Dendritic cell treated with granulocyte-macrophage colony-stimulating factor and Interleukin-4, amounts not matched to agents 40 ng/mL and 50 ng/mL, for 4 days (primary cell): Measurements from ENCODE around the gene PDE1C.

Experiments
- H3K27ac Mint-ChIP-seq: one replicate; pipeline ENCODE4 v1.8.0; 2022; ENCODE audit warnings: mild to moderate bottlenecking, mixed read lengths
- H3K27me3 Mint-ChIP-seq: one replicate; pipeline ENCODE4 v1.8.0; 2022; ENCODE audit warnings: mild to moderate bottlenecking, mixed read lengths
- H3K36me3 Mint-ChIP-seq: one replicate; pipeline ENCODE4 v1.8.0; 2022; ENCODE audit warnings: low read depth, mixed read lengths
- H3K4me1 Mint-ChIP-seq: one replicate; pipeline ENCODE4 v1.8.0; 2022; ENCODE audit warnings: low read depth, mixed read lengths
- H3K4me3 Mint-ChIP-seq: one replicate; pipeline ENCODE4 v1.8.0; 2022; ENCODE audit warnings: mild to moderate bottlenecking, moderate library complexity, mixed read lengths
- H3K9me3 Mint-ChIP-seq: one replicate; pipeline ENCODE4 v1.8.0; 2022; ENCODE audit warnings: mixed read lengths
- intact Hi-C: fragments of 100-400 bp; cut with micrococcal nuclease; formaldehyde crosslinking; loops from one replicate; pipeline ENCODE4 v1.15.0; 2022

PDE1C gene

GRCh38 chr7:31953432-31953831, 116.8 kb downstream of the PDE1C start:
- no peaks in the 10 kb centered on the region for H3K27me3 Mint-ChIP-seq
- no peaks in the 10 kb centered on the region for H3K4me1 Mint-ChIP-seq
- no peaks in the 10 kb centered on the region for H3K36me3 Mint-ChIP-seq
- H3K4me3 Mint-ChIP-seq, result no peak overlapping the region
- no peak overlapping the region for H3K27ac Mint-ChIP-seq
- no peaks in the 10 kb centered on the region for H3K9me3 Mint-ChIP-seq
- intact Hi-C loops, result no loop called here

- Mint-ChIP-seq H3K4me3 (no peak overlapping the region), H3K27me3 (no peaks in the 10 kb centered on the region), H3K27ac (no peak overlapping the region), H3K4me1 (no peaks in the 10 kb centered on the region), H3K36me3 (no peaks in the 10 kb centered on the region), H3K9me3 (peaks cover 18% of the 10 kb centered on the region)
- intact Hi-C loops, result no loop called here
Observed at GRCh38 chr7:31950091-31950755, 120.0 kb downstream of the PDE1C start.

DNA sequence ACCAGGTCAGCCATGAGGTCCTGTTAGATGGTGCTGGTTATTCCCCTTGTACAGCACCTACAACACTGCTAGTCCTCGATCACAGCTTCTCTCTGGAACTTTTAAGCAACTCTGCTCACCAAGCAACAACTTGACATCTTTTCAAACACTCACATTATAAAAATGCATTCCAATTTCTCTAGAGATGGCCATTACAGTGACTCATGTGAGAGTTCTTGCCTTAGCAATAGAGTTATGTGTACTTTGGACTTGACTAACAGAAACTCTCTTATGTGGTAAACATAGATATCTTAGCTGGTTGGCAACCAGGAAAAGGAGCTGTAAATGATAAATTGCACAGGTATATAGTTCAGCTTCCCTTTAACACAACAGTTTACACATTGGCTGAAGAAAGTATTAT, 122.2 kb downstream of the PDE1C start:
- intact Hi-C loops, result no loop called here
- Mint-ChIP-seq H3K27me3 (no peaks in the 10 kb centered on the region), H3K36me3 (no peaks in the 10 kb centered on the region)

GRCh38 chr7:31940167-31940566, 130.0 kb downstream of the PDE1C start:
- Mint-ChIP-seq H3K36me3 (no peaks in the 10 kb centered on the region), H3K27ac (no peak overlapping the region), H3K4me3 (no peak overlapping the region), H3K27me3 (peaks cover 1% of the 10 kb centered on the region), H3K4me1 (no peaks in the 10 kb centered on the region), H3K9me3 (peaks cover 6% of the 10 kb centered on the region)
- intact Hi-C loops, result no loop called here

More for the DNA sequence above, 122.2 kb downstream of the PDE1C start:
- H3K4me1 Mint-ChIP-seq, result no peaks in the 10 kb centered on the region
- peaks cover 24% of the 10 kb centered on the region for H3K9me3 Mint-ChIP-seq
- H3K27ac Mint-ChIP-seq, result no peak overlapping the region
- H3K4me3 Mint-ChIP-seq, result no peak overlapping the region

GRCh38 chr7:31939076-31939475, 131.1 kb downstream of the PDE1C start:
- Mint-ChIP-seq H3K27me3 (peaks cover 1% of the 10 kb centered on the region), H3K9me3 (peaks cover 2% of the 10 kb centered on the region), H3K36me3 (no peaks in the 10 kb centered on the region), H3K27ac (no peak overlapping the region), H3K4me1 (no peaks in the 10 kb centered on the region), H3K4me3 (no peak overlapping the region)
- intact Hi-C loops, result no loop called here

DNA sequence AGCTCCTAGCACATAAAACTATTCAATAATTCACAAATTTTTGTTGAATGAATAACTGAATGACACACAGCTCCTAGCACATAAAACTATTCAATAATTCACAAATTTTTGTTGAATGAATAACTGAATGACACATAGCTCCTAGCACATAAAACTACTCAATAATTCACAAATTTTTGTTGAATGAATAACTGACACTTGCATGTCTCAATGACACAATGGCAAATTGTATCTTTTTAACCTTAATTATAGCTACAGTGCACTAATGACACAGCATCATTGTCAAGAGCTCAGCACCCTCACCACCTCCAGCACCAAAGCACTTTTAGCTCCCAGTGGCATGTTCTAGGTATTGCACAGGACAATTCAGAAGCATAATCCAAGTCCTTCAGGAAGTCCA, 131.6 kb downstream of the PDE1C start:
- no peak overlapping the region for H3K27ac Mint-ChIP-seq
- no peak overlapping the region for H3K4me3 Mint-ChIP-seq
- no peaks in the 10 kb centered on the region for H3K4me1 Mint-ChIP-seq
- H3K27me3 Mint-ChIP-seq, result peaks cover 1% of the 10 kb centered on the region
- no peaks in the 10 kb centered on the region for H3K36me3 Mint-ChIP-seq
- H3K9me3 Mint-ChIP-seq, result no peaks in the 10 kb centered on the region
- intact Hi-C loops, result no loop called here

DNA sequence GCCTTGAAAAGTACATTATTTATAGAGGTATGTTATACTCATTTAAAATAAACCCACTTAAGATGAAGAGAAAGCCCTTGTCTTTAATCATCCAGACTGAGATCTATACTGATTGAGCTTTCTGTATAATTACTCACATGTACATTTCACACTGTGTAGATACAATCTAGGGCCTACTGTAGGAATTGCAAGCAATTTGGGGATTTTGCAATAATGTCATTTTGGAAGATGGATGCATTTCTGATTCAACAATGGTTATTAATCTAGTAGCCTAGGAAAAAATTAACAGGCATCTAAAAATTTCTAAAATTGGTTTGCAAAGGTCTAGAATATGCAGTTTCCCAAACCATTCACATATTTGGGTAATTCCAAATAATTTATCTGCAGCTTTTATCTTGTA, 132.2 kb downstream of the PDE1C start:
- H3K36me3 Mint-ChIP-seq, result no peaks in the 10 kb centered on the region
- peaks cover 1% of the 10 kb centered on the region for H3K27me3 Mint-ChIP-seq
- no peak overlapping the region for H3K4me3 Mint-ChIP-seq
- H3K27ac Mint-ChIP-seq, result no peak overlapping the region
- intact Hi-C loops, result no loop called here
- H3K9me3 Mint-ChIP-seq, result no peaks in the 10 kb centered on the region
- no peaks in the 10 kb centered on the region for H3K4me1 Mint-ChIP-seq

- Mint-ChIP-seq H3K4me3 (no peak overlapping the region), H3K27ac (no peak overlapping the region), H3K27me3 (no peaks in the 10 kb centered on the region), H3K9me3 (no peaks in the 10 kb centered on the region), H3K4me1 (no peaks in the 10 kb centered on the region), H3K36me3 (no peaks in the 10 kb centered on the region)
- intact Hi-C loops, result no loop called here
Observed at GRCh38 chr7:31935124-31936054, 134.8 kb downstream of the PDE1C start.

- H3K36me3 Mint-ChIP-seq, result no peaks in the 10 kb centered on the region
- H3K4me3 Mint-ChIP-seq, result no peak overlapping the region
- no peak overlapping the region for H3K27ac Mint-ChIP-seq
- no peaks in the 10 kb centered on the region for H3K27me3 Mint-ChIP-seq
- H3K9me3 Mint-ChIP-seq, result peaks cover 5% of the 10 kb centered on the region
- no peaks in the 10 kb centered on the region for H3K4me1 Mint-ChIP-seq
- intact Hi-C loops, result no loop called here
Observed at GRCh38 chr7:31934551-31934950, 135.7 kb downstream of the PDE1C start.

- H3K36me3 Mint-ChIP-seq, result no peaks in the 10 kb centered on the region
Observed at GRCh38 chr7:31933481-31933880, 136.7 kb downstream of the PDE1C start.

DNA sequence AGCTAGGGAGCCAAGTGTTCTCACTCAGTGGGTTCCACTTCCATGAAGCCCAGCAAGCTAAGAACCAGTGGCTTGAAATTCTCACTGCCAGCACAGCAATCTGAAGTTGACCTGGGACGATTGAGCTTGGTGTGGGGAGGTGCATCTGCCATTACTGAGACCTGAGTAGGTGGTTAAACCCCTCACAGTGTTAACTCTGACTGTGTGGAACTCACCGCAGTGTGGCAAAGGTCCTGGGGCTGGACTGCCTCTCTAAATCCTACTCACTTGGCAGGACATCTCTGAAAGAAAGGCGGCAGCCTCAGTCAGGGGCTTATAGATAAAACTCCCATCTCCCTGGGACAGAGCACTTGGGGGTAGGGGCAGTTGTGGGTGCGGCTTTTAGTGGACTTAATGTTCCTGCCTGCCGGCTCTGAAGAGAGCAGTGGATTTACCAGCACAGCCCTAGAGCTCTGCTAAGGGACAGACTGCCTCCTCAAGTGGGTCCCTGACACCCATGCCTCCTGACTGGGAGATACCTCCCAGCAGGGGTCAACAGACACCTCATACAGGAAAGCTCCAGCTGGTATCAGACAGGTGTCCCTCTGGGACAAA, 143.1 kb downstream of the PDE1C start:
- Mint-ChIP-seq H3K36me3 (no peaks in the 10 kb centered on the region), H3K4me1 (no peaks in the 10 kb centered on the region), H3K27ac (no peak overlapping the region), H3K27me3 (peaks cover 1% of the 10 kb centered on the region), H3K9me3 (peaks cover 13% of the 10 kb centered on the region), H3K4me3 (no peak overlapping the region)
- intact Hi-C loops, result no loop called here

More at GRCh38 chr7:31933481-31933880, 136.7 kb downstream of the PDE1C start:
- peaks cover 1% of the 10 kb centered on the region for H3K27me3 Mint-ChIP-seq
- intact Hi-C loops, result no loop called here
- peaks cover 13% of the 10 kb centered on the region for H3K9me3 Mint-ChIP-seq
- H3K27ac Mint-ChIP-seq, result no peak overlapping the region
- no peak overlapping the region for H3K4me3 Mint-ChIP-seq
- no peaks in the 10 kb centered on the region for H3K4me1 Mint-ChIP-seq

- no peaks in the 10 kb centered on the region for H3K36me3 Mint-ChIP-seq
- H3K27ac Mint-ChIP-seq, result no peak overlapping the region
- H3K27me3 Mint-ChIP-seq, result peaks cover 1% of the 10 kb centered on the region
- no peak overlapping the region for H3K4me3 Mint-ChIP-seq
- intact Hi-C loops, result no loop called here
- H3K4me1 Mint-ChIP-seq, result no peaks in the 10 kb centered on the region
- peaks cover 13% of the 10 kb centered on the region for H3K9me3 Mint-ChIP-seq
Observed at GRCh38 chr7:31925753-31926454, 144.3 kb downstream of the PDE1C start.

DNA sequence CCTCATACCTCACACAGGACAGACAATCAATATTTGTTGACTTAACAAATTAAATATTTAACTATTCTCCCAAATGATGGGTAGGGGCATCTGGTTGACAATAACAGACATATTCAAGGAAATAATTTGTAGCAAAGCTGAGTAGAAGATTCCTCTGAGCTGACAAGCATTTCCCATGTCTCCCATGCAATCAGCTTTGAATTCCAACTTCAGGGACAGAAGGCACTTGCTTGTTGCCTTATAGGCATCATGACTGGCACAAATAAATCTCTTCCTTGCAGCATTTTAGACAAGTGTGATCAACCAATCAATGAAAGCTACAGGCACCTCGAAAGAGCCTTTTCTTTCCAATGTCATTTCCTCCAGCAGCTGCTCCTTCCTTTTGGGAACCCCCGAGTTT, 146.0 kb downstream of the PDE1C start:
- peaks cover 1% of the 10 kb centered on the region for H3K27me3 Mint-ChIP-seq
- no peak overlapping the region for H3K4me3 Mint-ChIP-seq
- no peaks in the 10 kb centered on the region for H3K36me3 Mint-ChIP-seq
- intact Hi-C loops, result no loop called here
- H3K9me3 Mint-ChIP-seq, result peaks cover 5% of the 10 kb centered on the region
- no peaks in the 10 kb centered on the region for H3K4me1 Mint-ChIP-seq
- no peak overlapping the region for H3K27ac Mint-ChIP-seq

DNA sequence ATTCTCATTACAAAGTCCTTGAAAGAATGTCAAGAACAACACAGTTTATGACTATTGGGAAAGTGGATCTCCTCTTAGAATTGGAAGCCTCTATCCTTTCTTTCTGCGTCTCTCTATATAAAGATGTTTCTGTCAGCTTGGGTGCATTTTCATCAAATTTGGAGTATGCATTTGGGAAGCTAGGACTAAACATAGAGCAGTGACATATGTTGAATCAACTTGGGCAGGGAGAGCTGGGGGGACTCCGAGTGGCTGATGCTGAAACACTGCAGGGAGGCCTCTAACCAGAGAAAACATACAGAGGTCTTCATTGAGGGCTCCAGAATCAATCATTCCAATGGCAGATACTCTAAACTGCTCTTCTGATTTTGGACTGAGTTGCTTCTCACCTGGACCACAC, 147.4 kb downstream of the PDE1C start:
- Mint-ChIP-seq H3K27me3 (no peaks in the 10 kb centered on the region), H3K27ac (no peak overlapping the region), H3K4me3 (no peak overlapping the region), H3K36me3 (no peaks in the 10 kb centered on the region), H3K4me1 (no peaks in the 10 kb centered on the region), H3K9me3 (no peaks in the 10 kb centered on the region)
- intact Hi-C loops, result no loop called here
